ENCODE results near the gene WHAMM.
"Not testable (repeated sequence)": the region's sequence is repeated elsewhere in the genome, so short reads cannot be mapped to it uniquely, and the experiment has no call there.

Gene WHAMM

DNA sequence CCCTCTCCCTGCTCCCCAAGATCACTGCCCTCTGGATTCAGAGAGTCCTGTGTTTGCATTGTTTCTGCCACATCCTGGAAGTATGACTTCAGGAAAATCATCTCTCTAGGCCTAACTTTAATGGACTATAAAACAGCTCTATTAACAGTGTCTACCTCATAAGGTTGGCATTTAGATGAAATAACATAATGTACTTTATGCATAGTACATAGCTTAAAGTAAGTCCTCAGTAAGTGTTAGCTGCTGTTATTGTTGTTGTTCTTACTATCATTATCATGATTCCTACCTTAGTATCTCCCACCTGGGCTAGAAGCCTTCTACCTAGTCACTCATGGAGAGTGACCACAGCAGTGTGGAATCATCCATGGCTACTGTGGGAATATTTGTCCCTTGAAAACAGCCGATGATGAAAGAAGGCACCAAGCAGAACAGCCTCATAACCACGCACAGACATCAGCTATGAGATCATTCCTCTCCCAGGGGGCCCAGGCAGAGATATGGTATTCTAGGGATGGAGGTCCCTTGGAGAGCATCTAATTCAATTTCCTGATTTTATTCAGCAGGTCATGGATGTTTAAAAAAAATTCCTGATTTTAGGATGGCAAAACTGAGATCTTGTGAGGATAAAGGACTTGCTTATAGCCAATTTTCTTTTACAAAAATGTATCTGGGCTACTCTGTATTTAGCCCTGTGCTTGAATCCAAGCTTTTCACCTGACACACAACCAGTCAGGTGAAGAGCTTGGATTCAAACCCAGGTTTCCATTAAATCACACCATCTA, 5.4 kb upstream of the WHAMM start:
- no peak for DNase-seq

DNA sequence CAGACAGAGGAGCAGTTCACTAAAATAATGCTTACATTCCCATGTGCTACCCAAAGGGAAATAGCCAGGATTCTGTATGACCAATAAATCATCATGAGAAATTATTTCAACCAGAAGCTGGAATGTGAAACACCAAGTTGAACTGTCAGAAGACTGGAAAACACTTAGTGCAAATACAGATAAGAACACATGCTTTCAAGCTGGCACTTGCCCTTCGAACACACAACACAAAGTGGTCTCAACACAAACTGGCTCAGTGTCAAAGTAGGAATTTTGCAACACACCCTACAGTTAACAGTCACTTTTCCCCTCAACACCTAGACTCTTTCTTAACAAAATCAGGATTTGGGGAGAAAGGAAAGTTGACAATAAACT, 4.9 kb upstream of the WHAMM start:
- DNase-seq, result no peak

DNA sequence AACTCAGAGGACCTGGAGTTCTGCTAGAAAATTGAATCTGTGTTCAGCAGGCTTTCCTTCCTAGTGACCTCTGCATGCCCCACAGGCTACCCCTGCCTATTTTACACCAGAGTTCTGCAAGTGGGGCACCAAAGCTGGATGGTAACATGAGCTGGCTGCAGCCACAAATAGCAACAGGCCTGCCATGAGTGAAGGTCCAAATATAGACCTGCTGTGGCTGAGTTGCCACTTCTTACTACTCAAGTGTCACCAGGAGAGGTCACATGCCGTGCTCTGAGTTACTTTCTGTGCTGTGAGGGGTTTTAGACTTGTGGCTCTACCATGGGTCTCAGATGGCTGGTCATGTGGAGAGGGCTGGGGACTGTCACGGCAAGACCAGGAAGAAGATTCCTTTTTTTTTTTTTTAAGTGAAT, 3.4 kb upstream of the WHAMM start, which contains the start of gene FSD2:
Gene FSD2, minus strand, starts transcription at position 76 of the 413 bp plus-strand sequence. CDS start 18,679 bp downstream, outside the sequence.
- peak in 1 of 2 donors; percentile 15 for DNase-seq

DNA sequence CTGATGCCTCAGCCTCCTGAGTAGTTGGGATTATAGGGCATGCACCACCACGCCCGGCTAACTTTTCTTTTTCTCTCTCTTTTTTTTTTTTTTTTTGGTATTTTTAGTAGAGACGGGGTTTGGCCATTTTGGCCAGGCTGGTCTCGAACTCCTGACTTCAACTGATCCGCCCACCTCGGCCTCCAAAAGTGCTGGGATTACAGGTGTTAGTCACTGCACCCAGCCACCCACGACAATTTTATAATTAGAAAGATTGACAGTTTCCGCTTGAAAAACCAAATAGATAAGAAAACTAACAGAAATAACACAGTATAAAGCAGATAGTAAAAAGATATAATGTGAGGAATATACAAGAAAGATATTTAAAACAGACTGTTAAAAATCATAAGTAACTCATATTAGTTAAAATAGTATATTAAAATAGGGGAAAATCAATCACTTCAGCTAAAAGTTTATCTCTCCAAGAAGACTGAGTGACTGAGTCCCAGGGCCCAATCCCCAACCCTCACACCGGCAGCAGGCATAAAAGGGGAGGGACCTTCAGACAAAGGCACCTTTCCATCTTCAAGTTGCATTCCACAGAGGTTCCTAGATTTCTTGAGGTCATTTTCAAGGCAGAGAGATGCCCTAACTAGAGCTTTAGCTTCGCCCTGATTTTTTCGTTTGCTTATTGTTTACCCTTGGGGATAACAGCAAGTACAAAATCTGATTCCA, 1.4 kb upstream of the WHAMM start:
- DNase-seq, result no peak

DNA sequence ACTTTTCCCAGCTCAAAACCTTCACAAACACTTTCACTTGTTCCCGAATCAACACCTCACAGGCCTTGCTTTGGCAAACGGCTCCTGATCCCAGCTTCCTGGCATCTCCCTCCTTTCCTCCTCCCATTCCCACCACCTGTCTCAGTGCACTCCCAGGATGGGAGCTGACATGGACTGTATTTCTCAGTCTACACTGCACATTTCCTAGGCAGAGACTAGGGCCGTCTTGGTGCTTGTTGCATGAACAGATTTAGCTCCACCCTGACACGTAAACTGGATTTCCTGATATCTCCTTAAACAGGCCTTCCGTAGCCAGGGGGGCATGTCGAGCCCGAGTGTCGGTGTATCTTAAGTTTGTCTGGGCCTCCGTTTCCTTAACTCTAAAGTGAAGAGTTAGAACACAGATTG, 790 bp upstream of the WHAMM start:
- DNase-seq, result no peak

DNA sequence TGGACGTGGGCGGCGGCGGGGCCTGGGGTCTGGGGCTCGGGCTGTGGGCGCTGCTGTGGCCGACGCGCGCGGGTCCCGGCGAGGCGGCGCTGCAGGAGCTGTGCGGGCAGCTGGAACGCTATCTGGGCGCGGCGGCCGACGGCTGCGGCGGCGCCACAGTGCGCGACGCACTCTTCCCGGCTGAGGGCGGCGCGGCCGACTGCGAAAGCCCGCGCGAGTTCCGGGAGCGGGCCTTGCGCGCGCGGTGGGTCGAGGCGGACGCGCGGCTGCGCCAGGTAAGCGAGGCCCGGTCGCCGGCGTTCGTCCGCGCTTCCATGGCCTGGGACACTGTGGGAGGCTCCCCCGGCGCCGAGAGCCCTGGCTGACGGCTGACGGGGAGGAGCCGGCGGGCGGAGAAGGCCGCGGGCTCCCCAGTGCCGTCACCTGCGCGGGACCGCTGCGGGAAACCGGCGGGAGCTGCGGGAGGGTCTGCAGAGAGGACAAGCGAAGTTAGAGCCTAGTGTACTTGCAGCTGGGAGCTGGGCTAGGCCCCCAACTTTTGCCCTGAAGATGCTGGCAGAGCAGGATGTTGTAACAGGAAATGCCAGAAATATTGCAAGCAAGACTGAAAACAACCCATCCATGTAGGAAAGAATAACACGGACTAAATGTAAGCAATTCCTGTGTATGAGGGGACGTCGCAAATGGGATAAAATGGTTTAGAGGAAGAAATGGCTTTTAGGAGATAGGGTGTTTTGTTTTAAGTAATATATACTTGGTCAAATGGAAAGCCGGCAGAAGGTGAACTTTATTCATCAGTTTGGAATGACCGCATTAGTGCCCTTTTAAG, 847 bp downstream of the WHAMM start:
- DNase-seq, result peak in 1 of 2 donors; percentile 1

DNA sequence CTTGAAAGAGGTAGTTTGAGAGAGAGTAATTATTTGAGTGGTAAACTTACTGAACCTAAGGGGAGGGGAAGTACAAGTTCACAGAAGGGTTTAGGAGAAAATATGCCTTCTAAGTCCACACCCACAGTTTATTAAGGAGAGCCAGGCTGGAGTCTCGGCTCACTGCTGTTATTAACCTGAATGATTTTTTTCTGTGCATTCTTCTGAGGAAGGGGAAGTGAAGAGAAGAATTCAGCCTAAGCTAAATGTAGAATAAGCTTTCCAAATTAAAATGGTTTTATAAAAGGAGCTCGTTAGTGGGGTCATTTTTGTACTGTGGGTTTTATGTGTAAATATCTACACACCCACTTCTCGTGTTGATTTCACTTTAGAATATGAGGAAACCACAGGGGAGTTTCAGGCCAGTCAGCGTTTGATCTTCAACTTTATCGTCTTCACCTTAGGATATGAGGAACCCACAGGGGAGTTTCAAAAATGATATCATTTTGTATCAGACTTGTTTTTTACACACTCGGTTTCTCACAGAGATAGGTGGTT, 1.5 kb downstream of the WHAMM start:
- peak in 1 of 2 donors; percentile 32 for DNase-seq

DNA sequence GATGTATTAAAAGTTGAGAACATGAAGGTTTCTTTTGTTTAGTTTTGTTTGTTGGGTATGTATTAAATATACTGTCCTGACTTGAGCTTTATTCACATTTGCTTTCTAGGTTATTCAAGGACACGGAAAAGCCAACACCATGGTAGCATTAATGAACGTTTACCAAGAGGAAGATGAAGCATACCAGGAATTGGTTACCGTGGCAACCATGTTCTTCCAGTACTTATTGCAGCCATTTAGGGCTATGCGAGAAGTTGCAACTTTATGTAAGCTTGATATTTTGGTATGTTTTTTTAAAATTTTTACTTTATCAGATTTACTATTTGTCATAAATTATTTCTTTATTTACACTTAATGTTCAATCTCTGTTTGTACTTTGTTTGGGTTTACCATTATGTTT, 3.6 kb downstream of the WHAMM start:
- no peak for DNase-seq

DNA sequence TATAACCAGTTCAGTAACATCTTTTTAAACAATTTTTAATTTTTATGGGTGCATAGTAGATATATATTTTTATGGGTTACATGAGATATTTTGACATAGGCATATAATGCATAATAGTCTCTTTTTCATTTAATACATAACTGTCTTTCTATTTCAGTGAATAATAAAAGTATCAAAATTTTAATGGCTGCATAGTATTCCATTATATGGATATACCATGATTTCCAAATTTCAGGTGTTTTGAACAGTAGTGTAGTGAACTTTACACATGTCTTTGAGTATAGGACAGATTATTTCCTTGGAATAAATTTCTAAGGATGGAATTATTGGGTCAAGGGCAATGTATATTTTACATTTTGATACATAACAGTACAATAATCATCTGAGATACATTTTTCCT, 10.7 kb downstream of the WHAMM start:
- no peak for DNase-seq

DNA sequence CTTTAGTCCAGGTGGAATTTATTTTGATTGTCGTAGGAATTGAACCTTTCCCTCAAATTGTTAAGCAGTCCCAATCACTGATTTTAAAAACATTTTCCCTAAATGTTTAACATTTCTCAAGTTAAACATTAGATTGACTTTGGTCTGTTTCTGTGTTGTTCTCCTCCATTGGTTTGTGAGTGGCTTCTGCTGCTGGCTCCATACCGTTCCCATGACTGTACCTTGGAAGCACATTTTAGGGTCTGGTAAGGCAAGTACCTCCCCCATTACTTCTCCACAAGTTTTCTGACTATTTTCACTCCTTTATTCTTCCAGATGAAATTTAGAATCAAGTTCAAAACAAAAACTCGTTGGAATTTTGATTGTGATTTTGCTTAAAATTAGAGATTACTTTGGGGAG, 12.0 kb downstream of the WHAMM start:
- DNase-seq, result not testable (repeated sequence)

DNA sequence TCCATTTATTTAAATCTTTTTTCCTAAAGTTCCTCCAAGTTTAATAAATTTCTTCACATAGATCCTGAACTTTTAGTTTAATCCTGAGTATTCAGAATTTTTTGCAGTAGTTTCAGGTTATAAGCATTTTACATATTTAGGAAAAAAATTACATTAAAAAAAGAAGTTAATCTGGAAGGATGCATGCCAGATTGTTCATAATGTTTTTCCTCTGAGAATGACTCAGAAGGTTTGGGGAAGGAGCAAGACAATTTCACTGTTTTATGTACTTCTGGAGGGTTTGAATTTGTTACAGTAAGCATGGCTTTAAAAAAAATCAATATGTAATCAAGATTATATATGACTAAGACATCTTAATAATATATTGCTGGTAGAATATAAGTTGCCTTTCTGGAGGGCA, 12.4 kb downstream of the WHAMM start:
- DNase-seq, result not testable (repeated sequence)

DNA sequence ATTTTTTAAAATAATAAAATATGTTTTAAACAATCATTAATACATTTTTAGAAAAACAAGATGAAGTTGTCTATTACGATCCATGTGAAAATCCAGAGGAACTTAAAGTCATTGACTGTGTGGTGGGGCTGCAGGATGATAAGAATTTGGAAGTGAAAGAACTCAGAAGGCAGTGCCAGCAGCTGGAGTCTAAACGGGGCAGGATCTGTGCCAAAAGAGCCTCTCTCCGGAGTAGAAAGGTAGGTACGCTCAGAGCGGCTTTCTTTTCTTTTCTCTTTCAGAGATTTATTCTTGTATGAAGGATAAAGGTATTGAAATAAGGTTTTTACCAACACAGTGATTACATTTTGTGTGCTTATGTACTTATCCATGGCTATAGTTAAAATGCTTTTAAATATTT, 13.6 kb downstream of the WHAMM start:
- DNase-seq, result no peak

DNA sequence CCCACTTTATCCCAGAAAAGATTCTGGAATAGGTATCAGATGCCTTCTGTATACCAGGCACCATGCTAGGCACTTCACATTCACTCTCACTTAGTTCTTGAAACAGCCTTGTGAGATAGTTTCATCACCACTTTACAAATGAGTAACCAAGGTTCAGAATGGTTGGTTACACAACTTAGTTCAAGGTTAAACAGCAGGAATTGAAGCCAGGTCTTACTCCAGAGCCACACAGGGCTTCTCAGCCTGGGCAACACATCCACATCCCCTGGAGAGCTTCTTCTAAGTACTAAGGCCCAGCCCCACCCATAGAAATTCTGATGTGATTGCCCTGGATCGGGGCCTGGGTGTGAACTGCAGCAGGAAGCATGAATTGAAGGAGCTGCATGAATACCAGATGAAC, 18.6 kb downstream of the WHAMM start:
- no peak for DNase-seq

DNA sequence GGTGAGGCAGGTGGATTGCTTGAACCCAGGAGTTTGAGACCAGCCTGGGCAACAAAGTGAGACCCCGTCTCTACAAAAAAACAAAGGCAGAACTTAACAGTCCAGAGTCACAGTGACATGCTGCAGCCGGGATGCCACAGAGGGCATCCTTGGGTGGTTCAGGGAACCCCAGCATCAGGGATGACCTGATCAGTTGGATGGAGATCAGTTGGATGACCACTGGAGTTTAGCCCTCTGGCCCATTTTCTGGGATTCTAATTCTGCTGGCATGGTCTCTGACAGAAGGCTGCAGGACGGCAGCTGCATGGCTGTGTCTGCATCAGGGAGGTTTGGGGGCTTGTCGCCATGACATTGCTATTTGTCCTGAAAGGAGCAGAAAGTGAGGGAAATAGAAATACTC, 19.8 kb downstream of the WHAMM start:
- no peak for DNase-seq

DNA sequence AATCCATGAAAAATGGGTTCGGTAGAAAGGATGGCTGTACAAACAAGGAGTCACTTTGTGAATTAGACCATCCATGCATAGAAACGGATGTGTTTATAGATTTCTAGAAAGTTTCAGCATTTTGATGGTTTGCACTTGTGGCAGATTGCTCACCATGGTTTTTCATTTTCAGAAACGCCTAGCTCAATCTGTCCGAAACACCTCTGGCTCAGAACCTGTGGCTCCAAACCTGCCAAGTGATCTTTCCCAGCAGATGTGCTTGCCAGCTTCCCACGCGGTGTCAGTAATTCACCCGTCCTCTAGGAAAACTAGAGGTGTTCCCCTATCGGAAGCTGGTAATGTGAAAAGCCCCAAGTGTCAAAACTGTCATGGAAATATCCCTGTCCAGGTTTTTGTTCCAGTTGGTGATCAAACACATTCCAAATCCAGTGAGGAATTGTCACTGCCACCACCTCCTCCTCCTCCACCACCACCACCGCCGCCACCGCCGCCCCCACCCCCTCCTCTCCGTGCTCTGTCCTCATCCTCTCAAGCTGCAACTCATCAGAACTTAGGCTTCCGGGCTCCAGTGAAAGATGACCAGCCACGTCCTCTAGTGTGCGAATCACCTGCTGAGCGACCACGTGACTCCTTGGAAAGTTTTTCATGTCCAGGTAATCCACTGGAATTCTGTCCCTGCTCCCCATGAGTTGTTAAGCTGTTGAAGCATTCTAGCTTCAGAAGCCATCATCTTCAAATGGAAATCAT, 21.2 kb downstream of the WHAMM start:
- no peak for DNase-seq

DNA sequence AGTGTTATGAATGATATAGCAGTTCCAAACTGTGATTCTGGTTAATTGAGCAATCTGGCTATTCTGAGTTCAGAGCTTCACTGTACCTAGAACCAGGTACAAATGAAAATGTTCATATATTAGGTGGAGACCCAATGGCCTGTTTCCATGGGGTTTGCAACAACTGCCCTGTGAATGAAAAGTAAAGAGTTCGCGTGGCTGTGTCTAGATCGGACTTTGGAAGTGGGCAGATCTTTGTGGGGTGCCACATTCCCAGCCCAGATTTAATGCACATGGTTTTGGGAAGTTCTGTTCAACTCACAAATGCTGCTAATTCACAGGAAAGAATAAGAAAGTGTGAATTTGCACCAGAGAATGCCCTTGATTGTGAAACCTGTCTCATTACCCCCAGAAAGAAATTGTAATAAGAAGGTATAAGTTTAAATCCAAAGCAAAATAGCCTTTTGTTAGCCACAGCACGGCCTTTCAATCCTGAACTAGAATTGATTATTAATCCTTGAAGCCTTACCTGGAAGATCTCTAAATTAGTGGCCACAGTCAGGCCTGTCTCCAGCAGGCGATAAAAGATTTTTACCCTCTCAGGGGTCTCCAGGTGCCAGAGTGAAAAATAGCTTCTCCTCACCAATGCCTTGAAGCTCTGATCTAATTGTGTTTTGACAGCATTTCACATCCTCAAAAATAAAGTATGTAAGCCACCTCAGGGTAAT, 22.6 kb downstream of the WHAMM start:
- DNase-seq, result no peak

DNA sequence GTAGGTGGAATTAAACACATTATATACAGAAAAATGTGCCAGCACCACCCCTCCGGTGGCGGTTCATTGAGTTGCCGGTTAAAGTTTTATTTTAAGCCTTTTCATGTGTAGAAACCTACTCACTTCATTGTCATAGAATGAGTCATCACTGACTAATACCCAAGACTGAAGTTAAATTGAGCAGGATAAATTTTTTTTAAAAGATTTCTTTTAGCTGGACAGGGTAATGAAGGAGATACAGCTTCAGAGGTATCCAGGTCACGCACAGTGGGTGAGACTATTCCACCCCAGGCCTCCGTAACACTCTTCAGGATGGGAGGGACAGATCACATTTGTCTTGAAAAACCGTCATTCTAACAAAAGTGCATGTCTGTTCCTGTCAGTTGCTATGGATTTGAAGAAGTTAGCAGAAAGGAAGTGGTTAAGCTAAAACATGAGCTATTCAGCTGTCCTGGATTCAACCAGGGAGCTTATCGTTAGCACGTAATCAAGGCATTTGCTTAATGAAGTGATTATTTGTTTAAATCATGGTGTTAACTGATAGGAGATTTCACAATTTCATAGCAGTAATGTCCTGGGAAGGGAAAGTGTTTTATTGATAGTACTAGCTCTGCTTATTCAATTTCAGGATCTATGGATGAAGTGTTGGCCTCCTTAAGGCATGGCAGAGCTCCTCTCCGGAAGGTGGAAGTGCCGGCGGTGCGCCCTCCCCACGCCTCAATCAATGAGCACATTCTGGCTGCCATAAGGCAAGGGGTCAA, 23.4 kb downstream of the WHAMM start:
- peak; percentile 34 to 84 for DNase-seq

DNA sequence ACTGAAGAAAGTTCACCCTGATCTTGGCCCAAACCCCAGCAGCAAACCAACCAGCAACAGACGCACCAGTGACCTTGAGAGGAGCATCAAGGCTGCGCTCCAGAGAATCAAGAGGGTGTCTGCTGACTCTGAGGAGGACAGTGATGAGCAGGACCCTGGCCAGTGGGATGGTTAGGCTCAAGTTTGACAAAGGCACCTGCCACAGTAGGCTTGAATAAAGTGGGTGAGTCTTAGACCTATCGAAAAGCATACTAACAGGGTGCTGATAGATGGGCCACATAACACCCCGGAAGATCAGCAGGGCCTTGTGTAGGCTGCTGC, 23.9 kb downstream of the WHAMM start:
- no peak for DNase-seq

DNA sequence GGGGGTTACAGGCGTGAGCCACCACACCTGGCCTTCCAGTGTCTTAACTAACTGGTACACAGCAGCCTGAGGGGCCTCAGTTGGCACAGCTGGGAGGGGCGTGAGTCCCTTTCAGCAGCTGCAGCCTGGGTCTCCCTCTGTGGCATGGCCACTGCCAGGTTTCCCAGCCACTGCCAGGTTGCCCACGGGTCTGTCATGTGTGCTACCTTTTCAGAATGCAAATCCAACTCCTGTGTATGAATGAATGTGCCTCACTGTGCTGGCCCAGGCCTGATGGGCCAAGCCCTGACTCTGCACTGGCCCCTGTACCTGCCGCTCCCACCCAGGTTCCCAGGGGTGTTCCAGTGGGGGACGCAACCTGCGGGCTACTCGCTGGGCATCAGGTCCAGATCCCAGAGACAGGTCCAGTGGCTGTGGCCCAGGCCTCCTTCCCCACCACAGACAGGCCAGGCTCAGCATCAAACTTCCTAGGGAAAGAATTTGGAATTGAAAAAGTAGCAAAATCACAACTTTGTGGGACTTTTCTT, 26.0 kb downstream of the WHAMM start:
- no peak for DNase-seq

DNA sequence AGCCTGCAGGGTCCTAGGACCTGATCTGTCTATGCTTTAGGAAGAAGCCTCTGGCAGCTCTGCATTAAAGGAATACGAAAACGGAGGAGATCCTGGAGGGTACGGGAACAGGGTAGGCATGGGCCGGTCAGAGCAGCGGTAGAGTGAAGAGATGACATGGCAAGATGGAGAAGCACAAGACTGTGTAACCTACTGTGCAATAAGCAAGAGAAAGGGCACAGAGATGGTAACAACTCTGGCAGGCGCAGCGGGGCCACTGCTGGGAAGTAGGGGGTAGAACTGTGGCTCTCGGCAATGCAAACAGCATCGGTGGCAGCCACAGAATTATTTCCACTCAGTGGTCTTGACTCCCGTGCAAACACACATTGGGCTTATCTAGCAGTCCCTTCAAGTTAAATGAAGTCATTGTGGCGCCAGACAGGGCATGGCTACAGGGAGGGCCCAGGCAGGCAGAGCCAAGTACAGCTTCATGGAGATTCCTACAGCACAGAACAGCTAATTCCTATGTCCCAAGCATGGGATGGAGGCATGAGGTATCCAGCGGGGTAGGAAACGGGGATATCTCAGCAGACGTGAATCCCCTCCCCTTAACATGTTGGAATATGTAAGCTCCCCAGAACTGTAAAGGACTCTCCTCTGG, 28.8 kb downstream of the WHAMM start:
- no peak for DNase-seq
